Suppressor macrophage treated with lipopolysaccharide for 1 hour (primary cell): Measurements from ENCODE around the gene NES.
A peak's percentile ranks its signal among the peaks of the same experiment; 100 is the strongest.

Experiments
- DNase-seq, 3 donors: peaks; one replicate each; pipeline ENCODE4 v3.0.0-alpha.2; 2020 to 2022

NES gene, protein sequence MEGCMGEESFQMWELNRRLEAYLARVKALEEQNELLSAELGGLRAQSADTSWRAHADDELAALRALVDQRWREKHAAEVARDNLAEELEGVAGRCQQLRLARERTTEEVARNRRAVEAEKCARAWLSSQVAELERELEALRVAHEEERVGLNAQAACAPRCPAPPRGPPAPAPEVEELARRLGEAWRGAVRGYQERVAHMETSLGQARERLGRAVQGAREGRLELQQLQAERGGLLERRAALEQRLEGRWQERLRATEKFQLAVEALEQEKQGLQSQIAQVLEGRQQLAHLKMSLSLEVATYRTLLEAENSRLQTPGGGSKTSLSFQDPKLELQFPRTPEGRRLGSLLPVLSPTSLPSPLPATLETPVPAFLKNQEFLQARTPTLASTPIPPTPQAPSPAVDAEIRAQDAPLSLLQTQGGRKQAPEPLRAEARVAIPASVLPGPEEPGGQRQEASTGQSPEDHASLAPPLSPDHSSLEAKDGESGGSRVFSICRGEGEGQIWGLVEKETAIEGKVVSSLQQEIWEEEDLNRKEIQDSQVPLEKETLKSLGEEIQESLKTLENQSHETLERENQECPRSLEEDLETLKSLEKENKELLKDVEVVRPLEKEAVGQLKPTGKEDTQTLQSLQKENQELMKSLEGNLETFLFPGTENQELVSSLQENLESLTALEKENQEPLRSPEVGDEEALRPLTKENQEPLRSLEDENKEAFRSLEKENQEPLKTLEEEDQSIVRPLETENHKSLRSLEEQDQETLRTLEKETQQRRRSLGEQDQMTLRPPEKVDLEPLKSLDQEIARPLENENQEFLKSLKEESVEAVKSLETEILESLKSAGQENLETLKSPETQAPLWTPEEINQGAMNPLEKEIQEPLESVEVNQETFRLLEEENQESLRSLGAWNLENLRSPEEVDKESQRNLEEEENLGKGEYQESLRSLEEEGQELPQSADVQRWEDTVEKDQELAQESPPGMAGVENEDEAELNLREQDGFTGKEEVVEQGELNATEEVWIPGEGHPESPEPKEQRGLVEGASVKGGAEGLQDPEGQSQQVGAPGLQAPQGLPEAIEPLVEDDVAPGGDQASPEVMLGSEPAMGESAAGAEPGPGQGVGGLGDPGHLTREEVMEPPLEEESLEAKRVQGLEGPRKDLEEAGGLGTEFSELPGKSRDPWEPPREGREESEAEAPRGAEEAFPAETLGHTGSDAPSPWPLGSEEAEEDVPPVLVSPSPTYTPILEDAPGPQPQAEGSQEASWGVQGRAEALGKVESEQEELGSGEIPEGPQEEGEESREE (N-terminal part only)

GRCh38 chr1:156676820-156677615 lies at the start of gene NES:
Gene NES (minus strand): TSS chr1:156677407. CDS start chr1:156677264, 143 bp downstream.
- peak; percentile 42 to 59 (median 50) for DNase-seq

DNA sequence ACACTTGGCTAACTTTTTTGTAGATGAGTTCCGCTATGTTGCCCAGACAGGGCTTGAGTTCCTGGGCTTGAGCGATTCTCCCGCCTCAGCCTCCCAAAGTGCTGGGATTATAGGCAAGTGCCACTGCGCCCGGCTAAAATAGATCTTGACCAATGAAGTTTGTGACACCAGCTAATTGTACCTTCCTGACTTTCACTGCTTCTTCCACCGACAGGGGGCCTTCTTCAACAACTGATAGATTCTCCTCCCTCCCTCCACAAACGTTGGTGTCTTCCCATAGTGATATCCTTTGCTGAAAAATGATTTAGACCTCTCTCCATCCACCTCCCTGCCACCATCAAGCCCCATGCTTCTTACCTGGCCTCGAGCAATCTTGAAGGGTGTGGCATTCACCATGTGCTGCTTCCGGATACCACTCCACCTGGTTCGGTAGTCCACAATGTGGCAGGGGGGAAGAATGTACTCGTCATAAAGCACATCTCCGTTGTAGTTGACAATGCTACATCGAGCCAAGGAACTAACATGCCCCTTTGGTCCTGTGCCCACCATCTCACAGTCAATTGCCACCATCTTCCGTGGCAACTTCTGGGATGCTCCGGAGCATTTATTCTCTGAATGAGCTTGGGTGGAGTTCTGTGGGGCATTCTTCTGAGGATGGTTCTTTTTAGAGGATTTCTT lies 49.5 kb upstream of the NES start:
- DNase-seq, result peak; percentile 80 to 82 (median 80)

DNA sequence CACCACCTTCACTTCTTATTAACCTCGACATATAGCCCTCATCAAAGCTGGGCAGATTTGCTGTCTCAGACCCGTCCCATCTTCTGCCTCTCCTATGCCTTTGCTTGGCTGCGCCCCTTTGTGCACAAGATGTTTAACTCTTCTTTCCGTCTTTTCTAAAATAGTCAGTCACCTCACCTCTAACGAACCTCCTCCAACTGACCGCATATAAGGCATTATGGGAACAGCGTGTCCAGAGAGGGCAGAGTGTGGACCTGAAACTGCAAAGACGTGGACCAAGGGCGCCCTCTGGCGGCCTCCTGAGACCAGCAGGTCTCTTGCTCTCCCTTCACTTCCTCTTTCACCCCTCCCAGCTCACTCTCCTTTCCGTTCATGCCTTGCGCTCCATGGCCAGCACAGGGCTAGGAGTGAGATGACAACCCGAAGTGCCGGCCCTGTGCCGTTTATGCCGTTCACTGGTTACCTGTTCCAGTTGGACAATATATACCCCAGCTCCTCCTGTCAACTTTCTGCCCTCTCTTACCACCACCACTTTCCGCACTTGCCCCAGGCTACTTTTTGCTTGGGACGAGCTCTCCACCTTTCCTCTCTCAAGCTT lies 48.6 kb upstream of the NES start:
- DNase-seq, result peak; percentile 92 to 96 (median 93)

DNA sequence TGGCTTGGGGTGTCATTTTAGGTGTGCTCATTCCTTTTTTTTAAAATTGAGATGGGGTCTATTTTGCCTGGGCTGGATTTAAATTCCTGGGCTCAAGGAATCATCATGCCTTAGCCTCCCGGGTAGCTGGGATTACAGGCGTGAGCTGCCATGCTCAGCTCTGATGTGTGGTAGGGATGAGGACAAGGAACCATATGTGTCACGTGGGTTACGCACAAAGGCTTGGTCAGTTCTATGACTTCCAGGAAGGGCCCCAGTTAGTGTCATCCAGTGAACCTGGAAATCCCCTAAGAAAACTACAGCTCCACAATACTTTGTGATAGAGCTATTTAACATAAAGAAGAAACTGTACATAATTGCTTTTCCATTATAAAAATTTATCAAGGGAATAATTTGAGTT lies 44.3 kb upstream of the NES start:
- peak; percentile 50 to 65 (median 53) for DNase-seq

GRCh38 chr1:156721131-156721530 lies 43.9 kb upstream of the NES start:
- DNase-seq, result no peak

- no peak for DNase-seq
Observed at GRCh38 chr1:156717351-156717750, 40.1 kb upstream of the NES start.

- DNase-seq, result no peak
Observed at GRCh38 chr1:156714830-156715229, 37.6 kb upstream of the NES start.

DNA sequence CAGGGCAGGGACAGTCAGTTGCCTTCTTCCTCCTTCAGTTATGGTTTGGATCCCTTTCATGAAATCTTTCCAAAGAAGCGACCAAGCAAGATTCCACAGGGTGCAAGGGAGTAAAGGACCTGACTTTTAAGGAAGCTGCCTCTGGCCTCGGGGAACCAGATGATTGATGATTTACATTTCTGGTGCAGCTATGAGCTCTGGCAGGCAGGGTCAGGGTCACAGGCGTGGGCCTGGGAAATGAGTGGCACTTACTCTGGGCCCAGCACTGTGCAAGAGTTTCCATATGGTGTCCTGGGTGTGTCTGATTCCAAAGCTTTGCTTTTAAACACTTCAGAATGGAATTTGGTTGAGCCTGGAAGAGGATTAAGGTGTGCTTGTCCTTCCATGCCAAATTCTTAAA lies 35.4 kb upstream of the NES start:
- DNase-seq, result no peak

DNA sequence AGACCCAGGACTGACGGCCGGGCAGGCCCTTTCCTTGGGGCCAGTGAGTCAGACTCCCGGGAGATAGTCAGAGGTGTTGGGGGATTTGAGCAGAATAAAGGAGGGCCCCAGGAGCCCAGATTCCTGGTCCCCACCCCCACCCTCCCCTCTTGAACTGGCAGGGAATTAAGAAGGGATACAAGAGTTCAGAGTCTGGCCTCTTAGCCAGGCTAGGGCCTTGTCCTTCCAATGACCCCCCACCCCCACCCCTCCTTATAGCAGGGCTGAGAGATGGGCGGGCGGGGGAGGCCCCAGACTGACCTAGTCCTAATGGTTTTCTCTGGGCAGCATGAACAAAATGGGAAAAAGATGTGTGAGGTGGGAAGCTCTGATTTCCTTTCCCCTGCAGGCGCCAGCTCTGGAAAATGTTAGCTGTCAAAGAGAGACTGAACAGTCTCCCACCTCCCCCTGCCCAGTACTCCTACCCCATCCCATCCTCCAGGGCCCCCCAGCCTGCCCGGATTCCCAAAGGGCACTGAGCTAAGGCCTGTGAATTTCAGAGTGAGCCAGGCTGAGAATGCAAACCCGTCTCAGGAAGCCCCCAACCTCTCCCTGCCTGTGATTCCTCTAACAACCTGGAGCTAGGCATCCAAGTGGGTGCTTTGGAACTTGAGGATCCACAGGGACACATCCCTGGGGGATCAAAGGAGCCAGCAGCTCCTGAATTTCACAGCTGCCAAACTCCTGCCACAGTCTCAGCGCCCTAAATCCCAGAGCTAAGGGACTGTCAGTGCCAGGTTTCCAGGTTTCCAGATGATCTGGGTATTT lies 34.0 kb upstream of the NES start:
- no peak for DNase-seq

GRCh38 chr1:156709757-156710489 lies 32.7 kb upstream of the NES start:
- no peak for DNase-seq

- no peak for DNase-seq
Observed at GRCh38 chr1:156709031-156709430, 31.8 kb upstream of the NES start.

- DNase-seq, result no peak
Observed at GRCh38 chr1:156708218-156708661, 31.0 kb upstream of the NES start.

DNA sequence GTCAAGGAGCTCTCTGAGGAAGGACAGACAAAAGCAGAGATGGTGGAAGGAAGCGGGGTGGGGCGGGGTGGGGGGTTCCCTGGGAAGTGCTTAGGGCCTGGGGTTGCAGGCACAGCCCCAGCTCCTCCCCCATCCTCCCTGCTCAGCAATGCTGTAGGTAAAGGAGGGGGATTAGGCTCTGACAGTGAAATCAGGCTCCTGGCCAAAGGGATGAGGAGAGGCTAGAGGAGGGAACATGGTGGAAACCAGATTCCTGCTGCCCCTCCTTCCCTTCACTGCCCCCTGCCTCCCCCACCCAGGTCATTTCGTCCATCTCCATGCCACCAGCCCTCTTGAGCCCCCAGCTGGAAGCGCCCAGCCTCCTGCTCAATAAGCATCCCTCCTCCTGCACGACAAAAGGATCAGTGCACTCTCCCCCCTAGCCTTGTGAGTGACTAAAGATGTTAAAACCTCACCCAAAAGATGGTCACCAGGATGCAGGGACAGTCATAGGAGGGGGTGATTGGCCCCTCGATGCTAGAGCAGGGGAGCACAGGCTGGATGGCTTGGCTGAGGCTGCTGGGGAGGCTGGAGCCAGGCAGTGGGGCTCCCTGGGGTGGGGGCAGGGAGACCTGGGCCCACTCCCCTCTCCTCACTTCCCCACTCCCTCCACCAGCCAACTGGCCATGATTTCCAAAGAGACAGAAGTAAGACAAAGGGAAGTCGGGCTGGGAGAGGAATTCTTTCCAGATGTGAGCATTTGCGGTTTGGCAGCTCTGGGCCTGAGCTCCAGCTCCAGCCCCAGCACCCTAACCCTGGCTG lies 30.4 kb upstream of the NES start:
- DNase-seq, result no peak

GRCh38 chr1:156706657-156707416 lies 29.6 kb upstream of the NES start:
- DNase-seq, result no peak

DNA sequence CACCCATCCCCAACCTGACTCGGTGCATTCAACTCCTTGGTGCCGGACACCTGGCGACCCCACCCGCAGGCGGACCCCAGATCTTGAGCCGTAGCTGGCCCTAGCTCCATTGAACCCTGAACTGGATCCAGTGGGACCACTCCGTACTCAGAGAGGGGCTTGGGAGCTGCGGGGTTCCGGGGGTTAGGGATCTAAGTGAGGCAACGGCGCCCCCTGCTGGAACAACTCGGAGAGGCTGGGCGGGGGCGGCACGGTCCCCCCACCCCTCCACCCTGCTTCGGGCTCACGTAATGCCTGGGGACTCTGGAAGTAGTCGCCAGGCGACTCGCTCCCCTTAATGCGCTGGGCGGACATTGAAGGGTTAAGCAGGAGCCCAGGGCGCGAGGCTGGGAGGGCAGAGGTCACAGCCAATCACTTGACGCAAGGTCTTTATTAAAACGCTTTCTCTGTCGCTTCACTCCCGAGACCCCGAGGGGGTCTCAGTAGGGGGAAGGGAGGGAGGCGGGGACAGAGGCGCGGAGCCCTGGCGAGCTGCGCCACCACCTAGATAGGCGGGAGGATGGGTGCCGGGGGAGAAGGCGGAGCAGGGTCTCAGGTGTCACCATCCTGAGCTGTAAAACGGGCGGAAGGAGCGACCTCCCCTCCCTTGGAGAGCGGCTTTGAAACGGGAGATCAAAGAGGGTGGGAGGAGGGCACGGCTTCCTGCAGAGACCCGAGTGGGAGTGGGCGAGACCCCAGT lies 28.9 kb upstream of the NES start:
- peak; percentile 69 to 90 (median 76) for DNase-seq

DNA sequence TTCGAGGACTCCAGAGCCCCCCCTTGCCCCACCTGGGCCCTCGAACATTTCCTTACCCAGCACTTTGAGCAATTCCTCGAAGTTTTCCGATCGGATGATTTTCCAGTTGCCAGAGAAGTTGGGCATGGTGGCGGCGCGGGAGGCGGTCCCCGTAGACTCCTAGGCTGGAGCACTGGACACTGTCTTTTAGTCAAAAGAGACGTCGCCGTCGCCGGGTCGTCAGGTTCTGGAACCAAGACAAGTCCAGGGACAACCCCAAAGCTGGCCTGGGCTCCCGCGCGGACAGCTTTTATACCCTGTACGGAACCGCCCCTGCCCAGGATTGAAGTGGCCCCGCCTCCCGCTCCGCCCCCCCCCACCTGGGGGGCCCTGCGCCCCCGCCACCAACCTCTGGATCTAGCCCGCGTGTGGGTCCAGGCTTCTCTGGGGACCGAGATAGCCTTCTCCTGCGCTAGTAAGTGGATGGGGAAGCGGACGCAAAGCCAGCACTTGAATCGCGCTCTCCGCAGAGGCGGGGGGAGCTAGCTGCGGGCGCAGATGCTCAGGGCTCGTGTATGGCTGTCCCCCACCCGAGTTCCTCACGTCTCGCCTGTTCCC lies 28.2 kb upstream of the NES start, which contains the start of gene CRABP2:
Gene CRABP2 (minus strand): TSS at position 263 of the 597 bp plus-strand sequence. CDS start 137 bp downstream, at position 126.
- DNase-seq, result peak; percentile 37 to 55 (median 47)
